Gastroesophageal sphincter (tissue), 4 donors: ENCODE data around the gene TEX53. TPM values are rescaled to one million over a fixed set of nuclear protein-coding genes. Genes with fewer than 3 reads are reported as not detected.

Source experiments
- ATAC-seq: fragments of 150-250 bp; one replicate; pipeline ENCODE4 v1.9.1; 2016; ENCODE audit warnings: mild to moderate bottlenecking, moderate library complexity
- H3K27ac ChIP-seq, 4 donors: fragments of 200-600 bp; sonication (generic) in 3 of 4; 1 replicate in 3 of 4; 2 replicates in 1 of 4; pipeline ENCODE4 v1.5.1; 2016 to 2019
- H3K27me3 ChIP-seq: fragments of 200-600 bp; sonication (generic); one replicate; pipeline ENCODE4 v1.5.1; 2019
- H3K36me3 ChIP-seq, 2 donors: fragments of 200-600 bp; sonication (generic); one replicate each; pipeline ENCODE4 v1.5.1; 2019; ENCODE audit warnings: control low read depth in 1 of 2
- H3K4me1 ChIP-seq, 3 donors: fragments of 200-600 bp; sonication (generic); 1 replicate in 2 of 3; 2 replicates in 1 of 3; pipeline ENCODE4 v1.5.1; 2016 to 2019; ENCODE audit warnings: control low read depth in 2 of 3
- H3K4me3 ChIP-seq, 2 donors: fragments of 200-600 bp; sonication (generic); one replicate each; pipeline ENCODE4 v1.5.1; 2019; ENCODE audit warnings: mild to moderate bottlenecking in 1 of 2, moderate library complexity in 1 of 2
- H3K9me3 ChIP-seq, 3 donors: fragments of 200-600 bp; sonication (generic); one replicate each; pipeline ENCODE4 v1.5.1; 2017 to 2019; ENCODE audit warnings: control low read depth in 2 of 3
- CTCF ChIP-seq, 4 experiments: fragments of 200-600 bp in 2 of 4; fragments of 450-650 bp in 2 of 4; sonication (generic) in 1 of 4; IDR thresholded peaks; one replicate each; pipeline ENCODE4 v1.5.1; 2017 to 2019; ENCODE audit warnings: antibody characterized with exemption in 4 of 4, mild to moderate bottlenecking in 2 of 4, moderate library complexity in 2 of 4
- EP300 ChIP-seq: sonication (generic); formaldehyde crosslinking; IDR thresholded peaks from one replicate; pipeline ENCODE4 v1.6.1; 2017; ENCODE audit warnings: antibody characterized with exemption, mild to moderate bottlenecking
- POLR2A ChIP-seq, 2 donors: fragments of 450-650 bp; IDR thresholded peaks; one replicate each; pipeline ENCODE4 v1.6.1; 2017; ENCODE audit warnings: antibody characterized with exemption in 2 of 2, mild to moderate bottlenecking in 2 of 2, moderate library complexity in 1 of 2
- POLR2AphosphoS5 ChIP-seq: sonication (generic); formaldehyde crosslinking; IDR thresholded peaks from one replicate; pipeline ENCODE4 v1.6.1; 2017; ENCODE audit warnings: antibody characterized with exemption
- WGBS, 2 donors: methylation state at CpG; one replicate each; pipeline ENCODE4 v1.1.5; 2018; ENCODE audit warnings: low coverage in 1 of 2; 5-methylcytosine and 5-hydroxymethylcytosine counted together
- total RNA-seq, 4 donors: library from RNA; depleted of rRNA; stranded (reverse); fragments of >200 nt; gene quantifications; one replicate each; pipeline ENCODE4 v1.1.0, GENCODE V29; 2016

TEX53 gene
- total RNA-seq, 4 donors from 2014 or later = not detected

- TF ChIP-seq POLR2A (IDR thresholded peaks at IDR 0.05) (no peak), EP300 (no peak), POLR2AphosphoS5 (no peak), CTCF (IDR thresholded peaks at IDR 0.05) (no peak)
- no peak for ATAC-seq
- no peaks in the 10 kb centered on the region for H3K9me3 ChIP-seq
- H3K27me3 ChIP-seq = no peaks in the 10 kb centered on the region
- H3K4me1 ChIP-seq = peaks cover 0 to 13% (median 0%) of the 10 kb centered on the region in 3 donors
- no peak overlapping the region for H3K27ac ChIP-seq
- WGBS, 2 donors = 84 to 93% methylated on average over 4 to 8 of the region's 8 CpGs
- peaks cover 0 to 4% of the 10 kb centered on the region in 2 donors for H3K36me3 ChIP-seq
- H3K4me3 ChIP-seq = no peak overlapping the region
These were observed 1.9 kb downstream of the TEX53 start for GRCh38 chr9:114655689-114656088.

- TF ChIP-seq POLR2A (IDR thresholded peaks at IDR 0.05) = no peak
- peak; percentile 76 to 88 (median 86) for TF ChIP-seq CTCF (IDR thresholded peaks at IDR 0.05)
- TF ChIP-seq EP300 = no peak
- 0 to 39% methylated on average over 2 to 3 of the region's 6 CpGs for WGBS, 2 donors
- Histone ChIP-seq H3K27ac (peak overlapping the region in 1 of 4 donors; percentile 48), H3K27me3 (no peaks in the 10 kb centered on the region), H3K4me3 (no peak overlapping the region), H3K9me3 (no peaks in the 10 kb centered on the region), H3K36me3 (peaks cover 0 to 10% of the 10 kb centered on the region in 2 donors), H3K4me1 (peaks cover 0 to 13% (median 0%) of the 10 kb centered on the region in 3 donors)
- ATAC-seq = peak; percentile 71
These were observed 3.9 kb downstream of the TEX53 start for GRCh38 chr9:114653556-114654159.

- Histone ChIP-seq H3K4me3 (no peak overlapping the region), H3K4me1 (peaks cover 0 to 13% (median 0%) of the 10 kb centered on the region in 3 donors), H3K36me3 (peaks cover 0 to 17% of the 10 kb centered on the region in 2 donors), H3K27me3 (no peaks in the 10 kb centered on the region), H3K27ac (peak overlapping the region in 1 of 4 donors; percentile 48), H3K9me3 (no peaks in the 10 kb centered on the region)
- no peak for TF ChIP-seq CTCF (IDR thresholded peaks at IDR 0.05)
- TF ChIP-seq EP300 = no peak
- TF ChIP-seq POLR2A (IDR thresholded peaks at IDR 0.05) = no peak
- no peak for TF ChIP-seq POLR2AphosphoS5
- no peak for ATAC-seq
- 27 to 83% methylated on average over 2 of the region's 2 CpGs for WGBS, 2 donors
These were observed 4.6 kb downstream of the TEX53 start for GRCh38 chr9:114652776-114653555.

GRCh38 chr9:114643896-114644295 lies 13.7 kb downstream of the TEX53 start:
- H3K4me3 ChIP-seq = no peak overlapping the region
- H3K9me3 ChIP-seq = no peaks in the 10 kb centered on the region
- ATAC-seq = no peak
- TF ChIP-seq POLR2A (IDR thresholded peaks at IDR 0.05) = no peak
- no peak for TF ChIP-seq CTCF (IDR thresholded peaks at IDR 0.05)
- TF ChIP-seq EP300 = no peak
- TF ChIP-seq POLR2AphosphoS5 = no peak
- peaks cover 0 to 93% of the 10 kb centered on the region in 2 donors for H3K36me3 ChIP-seq
- H3K4me1 ChIP-seq = no peaks in the 10 kb centered on the region
- H3K27ac ChIP-seq = no peak overlapping the region
- H3K27me3 ChIP-seq = no peaks in the 10 kb centered on the region
- WGBS, 2 donors = 89 to 95% methylated on average over 3 to 5 of the region's 5 CpGs

GRCh38 chr9:114643001-114643400 lies 14.6 kb downstream of the TEX53 start:
- no peak for ATAC-seq
- H3K27ac ChIP-seq = no peak overlapping the region
- H3K4me3 ChIP-seq = no peak overlapping the region
- 60 to 100% methylated on average over 1 to 2 of the region's 8 CpGs for WGBS, 2 donors
- H3K9me3 ChIP-seq = no peaks in the 10 kb centered on the region
- peaks cover 0 to 93% of the 10 kb centered on the region in 2 donors for H3K36me3 ChIP-seq
- H3K4me1 ChIP-seq = no peaks in the 10 kb centered on the region
- TF ChIP-seq EP300 (no peak), CTCF (IDR thresholded peaks at IDR 0.05) (no peak), POLR2A (IDR thresholded peaks at IDR 0.05) (no peak), POLR2AphosphoS5 (no peak)
- H3K27me3 ChIP-seq = no peaks in the 10 kb centered on the region
